ENCODE results near the gene TRMT1L. TPM values are rescaled to one million over a fixed set of nuclear protein-coding genes. Genes with fewer than 3 reads are reported as not detected.

TRMT1L gene
- total RNA-seq, 1 donor from 2014 or later, result 0.96 TPM

DNA sequence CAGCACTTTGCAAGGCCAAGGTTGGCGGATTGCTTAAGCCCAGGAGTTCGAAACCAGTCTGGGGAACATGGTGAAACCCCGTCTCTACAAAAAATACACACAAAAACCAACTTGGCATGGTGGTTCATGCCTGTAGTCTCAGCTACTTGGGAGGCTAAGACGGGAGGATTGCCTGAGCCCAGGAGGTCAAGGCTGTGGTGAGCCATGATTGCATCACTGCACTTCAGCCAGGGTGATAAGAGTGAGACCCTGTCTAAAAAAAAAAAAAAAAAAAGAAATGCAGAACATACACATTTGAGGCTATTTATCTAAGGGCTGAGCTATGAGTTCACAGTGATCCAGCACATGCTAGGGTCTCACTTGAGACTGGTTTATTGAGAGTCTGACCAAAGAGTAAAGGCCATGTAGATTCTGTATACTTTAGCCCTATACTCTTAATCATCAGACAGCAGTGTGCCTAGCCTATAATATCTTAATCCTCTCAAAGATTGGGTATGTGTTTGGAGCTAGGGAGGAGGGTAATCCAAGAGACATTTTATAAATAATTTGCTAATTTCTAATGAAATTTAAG, 87.5 kb downstream of the TRMT1L start:
- H3K4me1 ChIP-seq, result no peaks in the 10 kb centered on the region
- no peak overlapping the region for H3K27ac ChIP-seq
- no peaks in the 10 kb centered on the region for H3K27me3 ChIP-seq
- DNase-seq (ENCODE audit: low spot score in 2 of 2), result no peak
- intact Hi-C loops (cut with DNase I), result no loop called here
- no peaks in the 10 kb centered on the region for H3K36me3 ChIP-seq
- TF ChIP-seq, protein P1, sequence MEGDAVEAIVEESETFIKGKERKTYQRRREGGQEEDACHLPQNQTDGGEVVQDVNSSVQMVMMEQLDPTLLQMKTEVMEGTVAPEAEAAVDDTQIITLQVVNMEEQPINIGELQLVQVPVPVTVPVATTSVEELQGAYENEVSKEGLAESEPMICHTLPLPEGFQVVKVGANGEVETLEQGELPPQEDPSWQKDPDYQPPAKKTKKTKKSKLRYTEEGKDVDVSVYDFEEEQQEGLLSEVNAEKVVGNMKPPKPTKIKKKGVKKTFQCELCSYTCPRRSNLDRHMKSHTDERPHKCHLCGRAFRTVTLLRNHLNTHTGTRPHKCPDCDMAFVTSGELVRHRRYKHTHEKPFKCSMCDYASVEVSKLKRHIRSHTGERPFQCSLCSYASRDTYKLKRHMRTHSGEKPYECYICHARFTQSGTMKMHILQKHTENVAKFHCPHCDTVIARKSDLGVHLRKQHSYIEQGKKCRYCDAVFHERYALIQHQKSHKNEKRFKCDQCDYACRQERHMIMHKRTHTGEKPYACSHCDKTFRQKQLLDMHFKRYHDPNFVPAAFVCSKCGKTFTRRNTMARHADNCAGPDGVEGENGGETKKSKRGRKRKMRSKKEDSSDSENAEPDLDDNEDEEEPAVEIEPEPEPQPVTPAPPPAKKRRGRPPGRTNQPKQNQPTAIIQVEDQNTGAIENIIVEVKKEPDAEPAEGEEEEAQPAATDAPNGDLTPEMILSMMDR (IDR thresholded peaks at IDR 0.05), result no peak
- no peaks in the 10 kb centered on the region for H3K9me3 ChIP-seq
- no peak overlapping the region for H3K4me3 ChIP-seq

DNA sequence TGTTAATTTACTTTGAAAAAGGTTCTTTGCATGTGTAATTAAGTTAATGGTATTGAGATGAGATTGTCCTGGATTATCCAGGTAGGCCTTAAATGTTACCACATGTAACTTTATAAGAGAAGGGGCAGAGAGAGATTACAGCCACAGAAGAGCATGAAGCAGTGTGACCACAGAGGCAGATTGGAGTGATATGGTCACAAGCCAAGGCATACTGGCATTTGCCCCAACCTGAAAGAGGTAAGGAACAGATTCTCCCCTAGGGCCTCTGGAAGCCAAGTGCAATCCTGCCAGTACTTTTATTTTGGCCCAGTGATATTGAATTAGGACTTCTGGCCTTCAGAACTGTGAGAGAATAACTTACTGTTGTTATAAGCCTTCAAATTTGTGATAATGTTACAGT, 88.4 kb downstream of the TRMT1L start:
- DNase-seq (ENCODE audit: low spot score in 2 of 2), result no peak
- Histone ChIP-seq H3K27me3 (no peaks in the 10 kb centered on the region), H3K36me3 (no peaks in the 10 kb centered on the region), H3K27ac (no peak overlapping the region), H3K9me3 (no peaks in the 10 kb centered on the region), H3K4me3 (no peak overlapping the region), H3K4me1 (no peaks in the 10 kb centered on the region)
- TF ChIP-seq, protein P1 (IDR thresholded peaks at IDR 0.05), result no peak
- intact Hi-C loops (cut with DNase I), result no loop called here

Other genes starting within 250 kb of the TRMT1L start
- gene NIBAN1, start 182.4 kb downstream of the TRMT1L start, total RNA-seq, result 74.6 TPM
- gene RNF2, start 111.4 kb downstream of the TRMT1L start, total RNA-seq, result 4.0 TPM
- gene SWT1, start 214 bp upstream of the TRMT1L start, total RNA-seq, result 0.43 TPM
- 61.0 TPM for gene IVNS1ABP, start 160.3 kb upstream of the TRMT1L start, total RNA-seq

Measured in ascending aorta (tissue), 2 donors.